GM19035 (cell line): ENCODE data around the gene CAB39.

Source experiments
- ATAC-seq: cut with Tn5 transposase; IDR thresholded peaks from one replicate; pipeline ENCODE4 v1.9.1; 2021; ENCODE audit not compliant: unreplicated experiment

CAB39 gene

GRCh38 chr2:230779607-230780006 is 67.0 kb downstream of the CAB39 start:
- ATAC-seq, result no peak

GRCh38 chr2:230781130-230781797 is 68.6 kb downstream of the CAB39 start:
- ATAC-seq, result no peak

DNA sequence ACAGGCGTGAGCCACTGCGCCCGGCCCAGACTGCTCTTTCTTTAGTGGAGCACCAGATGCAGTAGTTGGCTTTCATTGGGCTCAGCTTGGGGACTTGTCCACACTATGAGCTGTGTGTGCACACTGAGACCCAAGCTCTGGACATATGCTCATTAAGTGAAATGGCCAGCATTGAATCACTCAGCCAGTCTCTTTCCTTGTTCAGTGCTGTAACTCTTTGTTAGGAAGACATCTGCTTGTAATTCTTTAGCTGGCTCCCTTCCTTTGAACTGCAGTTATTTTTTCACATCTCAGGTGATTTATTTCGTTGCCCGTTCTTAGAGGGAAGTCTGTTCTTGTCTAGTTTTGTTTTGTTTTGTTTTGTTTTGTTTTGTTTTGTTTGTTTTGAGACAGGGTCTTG is 70.5 kb downstream of the CAB39 start:
- ATAC-seq, result no peak

GRCh38 chr2:230784795-230785194 is 72.2 kb downstream of the CAB39 start:
- no peak for ATAC-seq

- no peak for ATAC-seq
Observed at GRCh38 chr2:230785346-230785745, 72.7 kb downstream of the CAB39 start.

- no peak for ATAC-seq
Observed at GRCh38 chr2:230787101-230787500, 74.5 kb downstream of the CAB39 start.

DNA sequence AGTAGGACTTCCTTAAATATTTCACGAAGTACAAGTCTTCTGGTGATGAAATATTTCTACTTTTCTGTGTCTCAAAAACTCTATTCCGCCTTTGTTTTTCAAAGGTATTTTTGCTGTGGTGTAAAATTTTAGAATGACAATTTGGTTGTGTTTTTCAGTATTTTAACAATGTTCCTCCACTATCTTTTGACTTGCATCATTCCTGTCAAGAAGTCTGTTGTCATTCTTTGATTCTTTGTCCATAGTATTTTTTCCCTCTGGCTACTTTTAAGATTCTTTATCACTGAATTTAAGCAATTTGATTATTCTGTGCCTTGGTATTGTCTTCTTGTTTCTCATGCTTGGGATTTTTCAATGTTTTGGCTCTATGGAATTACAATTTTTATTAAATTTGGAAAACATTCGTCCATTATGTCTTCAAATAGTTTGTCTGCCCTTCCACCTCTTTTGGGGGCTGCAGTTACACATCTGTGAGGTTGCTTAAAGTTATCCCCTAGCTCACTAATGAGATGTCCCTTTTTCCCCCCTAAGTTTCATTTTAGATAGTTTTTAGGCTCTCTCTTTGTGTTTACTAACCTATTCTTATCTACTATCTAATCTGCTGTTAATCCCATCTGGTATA is 76.0 kb downstream of the CAB39 start:
- ATAC-seq, result no peak

- ATAC-seq, result no peak
Observed at GRCh38 chr2:230790981-230791380, 78.3 kb downstream of the CAB39 start.

DNA sequence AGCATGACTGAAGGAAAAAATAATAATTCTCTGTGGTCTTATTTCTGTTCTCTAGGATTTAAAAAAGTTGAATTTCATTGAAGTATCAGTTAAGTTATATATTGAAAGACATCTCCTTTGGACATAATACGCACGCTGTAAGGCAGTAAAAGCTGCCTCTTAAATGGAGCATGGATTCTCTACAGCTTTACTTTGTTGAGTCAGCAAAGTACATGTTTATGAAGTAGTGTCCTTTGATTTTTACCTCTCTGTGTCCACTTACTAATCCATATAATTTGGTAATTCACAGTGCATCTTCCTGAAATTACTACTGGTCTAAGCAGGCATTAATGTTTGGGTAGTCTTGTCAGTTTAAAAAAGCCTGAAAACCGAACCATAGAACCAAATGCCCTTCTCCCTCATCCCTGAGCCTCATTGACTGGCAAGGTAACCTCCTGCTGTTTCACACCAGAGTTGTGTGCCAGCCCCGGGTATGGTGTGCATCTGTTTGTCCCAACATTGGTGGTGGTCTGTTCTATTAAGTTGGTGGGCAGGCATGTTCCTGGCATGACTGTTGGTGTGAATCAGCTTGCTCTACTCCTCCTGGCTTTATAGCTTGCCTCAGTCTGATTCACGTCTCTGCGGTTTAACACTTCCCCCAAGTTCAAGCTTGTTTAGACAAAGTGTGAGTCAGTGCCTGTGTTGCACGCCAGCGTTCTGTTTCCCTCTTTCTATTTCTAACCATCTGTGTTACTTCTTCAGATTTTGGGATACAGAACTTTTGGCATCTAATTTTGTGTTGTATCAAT is 81.1 kb downstream of the CAB39 start:
- ATAC-seq, result peak; percentile 81

GRCh38 chr2:230794497-230794896 is 81.9 kb downstream of the CAB39 start:
- no peak for ATAC-seq

DNA sequence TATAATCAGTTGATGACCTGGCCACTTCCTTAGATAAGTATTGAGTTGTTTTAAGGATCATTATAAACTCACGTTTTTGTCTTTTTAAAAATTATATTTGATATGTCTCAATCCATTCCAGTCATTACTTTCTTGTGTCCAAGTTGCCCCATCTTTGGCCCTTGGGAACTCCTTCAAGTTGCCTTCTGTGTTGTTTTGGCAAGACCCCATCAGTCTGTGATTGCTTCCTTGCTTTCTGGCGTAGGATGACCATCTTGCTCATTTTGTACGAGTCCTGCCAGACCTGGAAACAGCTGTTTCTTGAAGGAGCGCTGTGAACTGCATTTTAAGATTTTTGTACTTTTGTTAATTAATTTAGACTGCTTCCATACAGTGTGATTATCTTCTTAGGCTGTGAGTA is 83.2 kb downstream of the CAB39 start:
- ATAC-seq, result no peak

DNA sequence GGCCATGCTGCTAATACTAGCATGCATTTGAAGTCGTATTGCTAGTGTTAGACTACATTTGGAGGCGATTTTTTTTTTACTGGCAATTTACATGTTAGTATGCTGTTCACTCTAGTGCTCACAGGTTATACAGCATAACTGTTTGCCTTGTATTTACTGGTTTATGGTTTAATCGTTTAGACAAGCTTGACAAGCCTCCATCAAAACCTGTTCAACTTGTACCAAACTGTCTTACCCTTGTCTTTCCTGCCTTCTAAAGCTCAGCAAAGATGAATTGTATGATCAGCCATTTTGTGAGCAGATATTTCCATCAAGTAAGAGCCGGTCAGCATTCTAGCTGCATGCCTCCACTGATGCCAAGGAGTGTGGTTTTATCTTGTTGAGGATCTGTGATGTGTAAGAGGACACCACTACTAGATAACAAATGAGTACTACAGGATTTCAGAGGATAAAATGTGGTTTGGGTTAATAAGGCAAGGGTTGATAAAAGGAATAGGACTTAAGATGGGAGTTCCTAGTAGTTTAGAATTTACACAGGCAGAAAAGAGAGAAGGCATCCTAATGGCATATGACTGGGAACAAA is 83.7 kb downstream of the CAB39 start:
- no peak for ATAC-seq

DNA sequence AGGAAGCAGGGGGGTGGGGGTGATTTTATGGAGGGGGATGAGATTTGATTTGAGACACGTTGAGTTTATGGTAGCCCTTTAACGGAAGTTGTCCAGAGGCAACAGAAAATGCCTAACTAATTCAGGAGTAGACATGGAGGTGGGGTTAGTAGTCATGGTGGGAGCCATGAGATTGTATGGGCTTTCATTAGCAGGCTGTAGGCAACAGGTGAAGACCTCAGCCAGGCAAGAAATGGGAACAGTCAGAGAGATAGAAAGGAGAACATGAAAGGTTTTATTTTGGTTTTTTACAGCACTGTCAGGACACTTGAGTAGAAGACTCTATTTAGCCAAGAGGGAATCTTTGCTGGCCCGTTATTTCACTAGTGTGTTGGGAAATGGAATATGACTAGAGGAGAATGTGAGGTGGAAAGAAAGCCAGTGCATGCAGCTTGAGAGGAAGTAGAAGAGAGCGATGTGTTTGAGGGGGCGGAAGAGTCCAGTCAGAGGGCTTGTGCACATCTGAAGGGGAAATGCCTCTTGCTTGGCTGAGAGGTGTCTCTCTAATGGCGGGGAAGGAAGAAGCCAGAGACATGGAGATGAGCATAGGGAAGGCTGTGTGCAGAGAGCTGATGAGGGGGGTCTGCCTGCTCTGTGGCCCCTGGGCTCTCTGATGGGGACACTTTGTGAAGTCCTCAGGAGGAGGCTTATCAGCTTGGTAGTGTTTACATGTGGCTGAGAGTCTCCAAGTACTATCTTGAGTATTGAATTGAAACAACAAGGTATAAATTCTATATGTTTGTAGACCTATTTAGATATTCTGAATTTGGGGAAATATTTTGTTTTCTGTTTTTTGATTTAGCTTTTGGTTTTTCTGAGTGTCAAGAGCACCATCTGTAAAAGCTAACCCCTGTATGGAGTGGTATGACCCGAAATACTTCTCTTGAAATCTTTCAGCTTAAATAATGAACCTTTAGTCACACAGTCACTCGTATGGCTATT is 85.2 kb downstream of the CAB39 start:
- ATAC-seq, result no peak

- no peak for ATAC-seq
Observed at GRCh38 chr2:230798769-230799399, 86.2 kb downstream of the CAB39 start.

DNA sequence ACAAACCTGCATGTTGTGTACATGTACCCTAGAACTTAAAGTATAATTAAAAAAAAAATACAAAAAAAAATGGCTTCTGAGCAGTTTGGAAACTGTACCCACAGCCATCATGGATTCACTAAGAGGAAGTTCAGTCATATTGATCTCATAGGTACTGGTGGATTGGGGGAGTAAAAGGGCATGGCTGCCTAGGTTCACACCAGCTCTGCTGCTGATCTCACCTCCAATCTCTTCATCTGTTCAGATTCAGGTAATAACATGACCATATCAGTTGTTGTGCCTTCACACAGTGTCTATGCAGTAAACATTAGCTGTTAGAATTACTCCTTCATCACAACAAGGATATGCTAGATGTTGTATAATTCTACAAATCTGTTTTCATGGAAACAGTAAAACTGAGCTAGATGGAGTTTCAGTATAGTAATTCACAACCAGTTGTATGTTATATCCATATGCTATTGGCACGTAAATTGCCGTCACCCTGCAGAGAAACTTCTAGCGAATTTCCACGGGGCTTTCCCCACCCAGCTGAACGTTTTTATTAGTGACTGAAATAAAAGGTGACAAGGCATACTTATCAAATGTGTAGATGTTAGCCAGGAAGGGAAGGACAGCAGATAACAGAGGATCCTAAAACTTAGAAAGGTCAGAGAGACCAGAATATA is 92.8 kb downstream of the CAB39 start:
- no peak for ATAC-seq

GRCh38 chr2:230807729-230808128 is 95.1 kb downstream of the CAB39 start:
- no peak for ATAC-seq

DNA sequence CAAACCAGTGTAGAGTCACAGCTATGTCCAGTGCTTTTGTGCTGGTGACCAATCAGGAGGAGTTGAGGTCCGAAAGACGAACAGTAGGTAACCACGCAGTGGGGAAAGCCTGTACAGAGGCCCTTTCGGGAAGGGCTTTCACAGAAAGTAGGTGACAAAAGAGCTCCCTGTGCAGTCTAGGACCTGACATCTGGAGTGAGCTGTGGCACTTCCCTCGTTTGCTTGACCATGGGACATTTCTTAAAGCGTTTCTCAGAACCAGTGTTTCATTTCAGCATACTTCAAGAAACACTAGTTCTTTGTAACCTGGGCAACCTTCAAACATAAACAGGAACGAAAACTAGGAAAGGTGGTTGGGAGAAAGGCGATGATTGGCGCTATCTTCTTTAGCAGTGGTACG is 96.4 kb downstream of the CAB39 start:
- no peak for ATAC-seq

- no peak for ATAC-seq
Observed at GRCh38 chr2:230809677-230810251, 97.1 kb downstream of the CAB39 start.

- no peak for ATAC-seq
Observed at GRCh38 chr2:230811508-230811907, 98.9 kb downstream of the CAB39 start.
